Type B pancreatic cell (in vitro differentiated cells): Measurements from ENCODE around the gene CTNND2. TPM values are rescaled to one million over a fixed set of nuclear protein-coding genes. Genes with fewer than 3 reads are reported as not detected.
"Not testable (repeated sequence)": the region's sequence is repeated elsewhere in the genome, so short reads cannot be mapped to it uniquely, and the experiment has no call there.

Experiments used
- DNase-seq: peaks from one replicate; pipeline ENCODE4 v3.0.0; 2021; ENCODE audit warnings: mixed read lengths; ENCODE audit not compliant: unreplicated experiment; ENCODE audit errors: extremely low spot score
- H3K27ac Mint-ChIP-seq: 2 replicates; pipeline ENCODE4 v1.8.0; 2021; ENCODE audit warnings: mild to moderate bottlenecking, mixed read lengths
- H3K27me3 Mint-ChIP-seq: 2 replicates; pipeline ENCODE4 v1.8.0; 2021; ENCODE audit warnings: mixed read lengths
- H3K36me3 Mint-ChIP-seq: 2 replicates; pipeline ENCODE4 v1.8.0; 2021; ENCODE audit warnings: mixed read lengths
- H3K4me1 Mint-ChIP-seq: one replicate; pipeline ENCODE4 v1.8.0; 2021; ENCODE audit warnings: mixed read lengths; ENCODE audit not compliant: unreplicated experiment
- H3K4me3 Mint-ChIP-seq: 2 replicates; pipeline ENCODE4 v1.8.0; 2021; ENCODE audit warnings: mild to moderate bottlenecking, mixed read lengths
- H3K9me3 Mint-ChIP-seq: 2 replicates; pipeline ENCODE4 v1.8.0; 2021; ENCODE audit warnings: mixed read lengths
- CTCF ChIP-seq: fragments of 200-600 bp; sonication (generic); conservative IDR thresholded peaks from 2 replicates; pipeline ENCODE4 v1.5.0; 2021; ENCODE audit warnings: antibody characterized with exemption, mild to moderate bottlenecking
- total RNA-seq: library from RNA; stranded (reverse); gene quantifications from 2 replicates; pipeline ENCODE4 v1.2.1, GENCODE V29; 2021; ENCODE audit warnings: low replicate concordance

Gene CTNND2
- total RNA-seq, 1 donor from 2014 or later: 49.5 TPM

DNA sequence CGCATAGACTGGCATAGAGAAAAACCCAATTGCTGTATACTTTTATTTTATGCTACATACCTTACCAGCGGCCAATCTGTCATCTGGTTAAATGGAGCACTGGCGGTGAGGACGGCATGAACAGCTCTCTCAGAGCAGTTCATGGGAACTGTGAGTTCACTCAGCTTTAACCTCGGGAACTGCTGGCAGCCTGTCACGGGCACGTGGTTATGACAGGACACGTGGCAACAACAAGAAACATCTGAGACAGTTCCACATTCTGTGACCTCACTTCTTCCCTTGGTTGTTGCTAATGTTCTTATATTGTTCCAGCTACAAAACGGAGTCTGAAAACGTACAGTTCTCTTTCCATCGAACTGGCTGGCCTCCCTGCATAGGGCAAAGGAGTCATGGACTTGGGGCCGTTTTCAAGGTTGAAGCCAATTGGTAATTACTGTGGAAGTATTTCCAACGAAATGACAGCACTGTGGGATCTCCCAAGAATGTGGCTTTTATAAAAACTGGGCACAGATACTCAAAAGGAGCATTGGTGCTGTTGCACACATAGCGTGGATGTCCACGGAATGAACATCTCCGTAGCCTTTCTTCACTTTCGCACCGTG lies 896.9 kb downstream of the CTNND2 start:
- Mint-ChIP-seq H3K4me3 (no peak overlapping the region), H3K36me3 (peaks cover 4% of the 10 kb centered on the region), H3K27me3 (no peaks in the 10 kb centered on the region), H3K27ac (no peak overlapping the region), H3K9me3 (peaks cover under 1% of the 10 kb centered on the region), H3K4me1 (peaks cover 9% of the 10 kb centered on the region)
- DNase-seq: no peak
- no peak for TF ChIP-seq CTCF

GRCh38 chr5:11004523-11004922 lies 899.7 kb downstream of the CTNND2 start:
- H3K4me1 Mint-ChIP-seq, H3K4me3 Mint-ChIP-seq, H3K27me3 Mint-ChIP-seq, H3K27ac Mint-ChIP-seq, DNase-seq, H3K9me3 Mint-ChIP-seq, H3K36me3 Mint-ChIP-seq: not testable (repeated sequence)

GRCh38 chr5:11000515-11001353 lies 903.5 kb downstream of the CTNND2 start:
- Mint-ChIP-seq H3K27ac (no peak overlapping the region), H3K27me3 (peaks cover under 1% of the 10 kb centered on the region), H3K36me3 (peaks cover 3% of the 10 kb centered on the region), H3K4me1 (peaks cover 4% of the 10 kb centered on the region), H3K9me3 (peaks cover 5% of the 10 kb centered on the region), H3K4me3 (no peak overlapping the region)
- DNase-seq: no peak
- TF ChIP-seq CTCF: no peak

GRCh38 chr5:10999714-11000113 lies 904.5 kb downstream of the CTNND2 start:
- DNase-seq: no peak
- Mint-ChIP-seq H3K27ac (no peak overlapping the region), H3K9me3 (peaks cover 14% of the 10 kb centered on the region), H3K4me3 (no peak overlapping the region), H3K4me1 (peaks cover under 1% of the 10 kb centered on the region), H3K36me3 (peaks cover 3% of the 10 kb centered on the region), H3K27me3 (peaks cover 11% of the 10 kb centered on the region)
- TF ChIP-seq CTCF: no peak

DNA sequence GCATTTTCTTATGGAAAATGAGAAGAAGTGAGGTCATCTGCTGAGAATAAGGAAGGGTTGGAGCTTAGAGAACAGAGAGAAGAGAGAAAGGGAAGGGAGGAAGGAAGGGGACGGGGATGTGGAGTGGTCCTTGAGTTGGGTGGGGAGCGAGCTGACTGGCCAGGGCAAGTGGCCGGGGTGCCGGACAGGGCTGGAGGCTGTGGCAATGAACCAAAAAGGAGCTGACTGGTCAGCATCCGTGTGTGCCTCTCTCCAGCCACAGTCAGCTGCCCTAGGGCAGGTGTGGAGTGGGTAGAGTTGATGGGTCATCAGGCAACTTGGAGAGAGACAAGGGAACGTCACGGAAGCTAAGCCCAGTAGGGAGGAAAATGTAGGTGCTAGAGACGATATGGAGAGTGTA lies 908.4 kb downstream of the CTNND2 start:
- DNase-seq: no peak
- Mint-ChIP-seq H3K36me3 (no peaks in the 10 kb centered on the region), H3K27me3 (peaks cover 15% of the 10 kb centered on the region), H3K27ac (no peak overlapping the region), H3K9me3 (peaks cover 10% of the 10 kb centered on the region), H3K4me1 (no peaks in the 10 kb centered on the region), H3K4me3 (no peak overlapping the region)
- no peak for TF ChIP-seq CTCF
